Hypothalamus (tissue), 51 donors: Measurements from ENCODE around the gene ELAC2.

Experiments used
- DNase-seq, 51 donors: peaks; one replicate each; lab custom pipeline; 2025; lab: John Stamatoyannopoulos, UW

The ELAC2 gene

GRCh38 chr17:12963505-12963904 is 54.3 kb downstream of the ELAC2 start:
- no peak for DNase-seq

GRCh38 chr17:12961655-12962054 is 56.2 kb downstream of the ELAC2 start:
- DNase-seq = no peak

GRCh38 chr17:12959441-12959840 is 58.4 kb downstream of the ELAC2 start:
- peak in 3 of 51 donors; percentile 1 to 14 (median 13) for DNase-seq

- DNase-seq = peak in 2 of 51 donors; percentile 2 to 23
Observed at GRCh38 chr17:12958786-12959185, 59.0 kb downstream of the ELAC2 start.

- no peak for DNase-seq
Observed at GRCh38 chr17:12955521-12955920, 62.3 kb downstream of the ELAC2 start.

GRCh38 chr17:12953156-12953555 is 64.7 kb downstream of the ELAC2 start:
- peak in 1 of 51 donors; percentile 25 for DNase-seq

- DNase-seq = no peak
Observed at GRCh38 chr17:12952012-12952411, 65.8 kb downstream of the ELAC2 start.

GRCh38 chr17:12947047-12947446 is 70.8 kb downstream of the ELAC2 start:
- DNase-seq = no peak
